Measurements from ENCODE around the gene SLC31A2.

DNA sequence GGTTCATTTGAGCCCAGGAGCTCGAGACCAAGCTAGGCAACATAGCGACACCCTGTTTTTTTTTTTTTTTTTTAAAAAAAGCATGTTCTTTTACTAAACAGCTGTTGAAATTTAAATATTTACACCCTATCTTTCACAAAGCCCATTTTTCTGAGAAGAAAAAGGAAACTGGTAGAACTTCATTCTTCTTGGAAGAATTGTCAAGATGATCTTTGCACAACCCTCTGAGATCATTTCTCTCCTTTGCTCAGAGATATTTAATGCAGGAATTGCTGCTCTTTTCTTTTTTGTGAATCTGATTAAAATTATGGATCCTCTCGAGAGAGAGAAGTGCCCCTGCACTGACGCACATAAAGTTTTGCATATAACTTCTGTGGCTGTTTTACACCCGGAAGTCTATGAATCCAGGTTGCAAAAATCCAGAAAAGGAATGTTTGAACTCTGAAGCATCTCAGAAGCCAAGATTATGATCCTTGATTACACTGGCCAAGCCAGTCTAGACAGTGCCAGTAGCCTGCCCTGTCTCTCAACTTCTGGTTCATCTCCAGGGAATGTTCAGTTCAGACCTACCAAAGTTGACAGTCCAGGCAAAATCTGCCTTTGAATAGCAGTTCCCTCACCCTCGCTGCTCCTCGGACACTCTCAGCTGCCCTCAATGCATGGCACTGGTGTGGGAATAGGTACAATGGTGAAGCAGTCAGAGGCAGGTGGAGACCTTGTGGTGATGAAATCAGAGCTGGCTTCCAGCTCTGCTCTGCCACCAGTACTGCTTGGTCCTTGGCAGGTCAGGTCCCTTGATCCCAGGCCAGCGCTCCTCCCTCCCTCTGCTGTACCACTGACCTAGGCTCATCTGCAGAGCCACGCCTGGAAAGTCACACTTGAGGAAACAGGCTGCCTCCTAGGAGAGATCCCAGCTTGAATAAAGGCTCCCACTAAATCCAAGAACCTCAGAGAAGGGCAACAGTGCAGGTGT, 13.3 kb upstream of the SLC31A2 start:
- TF ChIP-seq YY1 (IDR thresholded peaks at IDR 0.05; ENCODE audit: insufficient read depth, insufficient read length): no peak
- no peak for TF ChIP-seq ZNF274 (IDR thresholded peaks at IDR 0.05; ENCODE audit: low read depth, low read length)

Measured in NT2/D1 (cell line).